Body of pancreas (tissue), 4 donors: ENCODE measurements around the gene PDCD7.
"Not testable (repeated sequence)": the region's sequence is repeated elsewhere in the genome, so short reads cannot be mapped to it uniquely, and the experiment has no call there.

Experiments used
- CTCF ChIP-seq, 7 experiments: fragments of 450-650 bp in 4 of 7; fragments of 200-600 bp in 3 of 7; sonication (generic) in 3 of 7; IDR thresholded peaks; one replicate each; pipeline ENCODE4 v1.5.1; 2016 to 2019; ENCODE audit warnings: antibody characterized with exemption in 7 of 7
- POLR2A ChIP-seq, 3 donors: fragments of 450-650 bp; IDR thresholded peaks; one replicate each; pipeline ENCODE4 v1.6.1; 2016; ENCODE audit warnings: antibody characterized with exemption in 3 of 3, mild to moderate bottlenecking in 2 of 3

- not testable (repeated sequence) for TF ChIP-seq CTCF, POLR2A (IDR thresholded peaks at IDR 0.05)
These were observed 57.8 kb downstream of the PDCD7 start for GRCh38 chr15:65075607-65076395.
